AG09309 (cell line): Measurements from ENCODE around the gene MTMR11.

Experiments
- DNase-seq: peaks from one replicate; pipeline ENCODE4 v3.0.0-alpha.2; 2010; ENCODE audit warnings: low read depth
- H3K4me3 ChIP-seq: 2 replicates; pipeline ENCODE4 v1.5.1; 2011; ENCODE audit warnings: mild to moderate bottlenecking, low read depth, low read length, moderate library complexity; ENCODE audit not compliant: control insufficient read depth
- TF ChIP-seq, protein P1 (sequence below): IDR thresholded peaks from 2 replicates; pipeline ENCODE4 v1.5.1; 2011; ENCODE audit warnings: mild to moderate bottlenecking, low read depth, low read length, inconsistent platforms; ENCODE audit not compliant: insufficient read depth, control insufficient read depth; ENCODE audit errors: missing control alignments

The MTMR11 gene

GRCh38 chr1:149937759-149938158 lies 1.1 kb upstream of the MTMR11 start:
- H3K4me3 ChIP-seq: no peak overlapping the region
- TF ChIP-seq, protein P1, sequence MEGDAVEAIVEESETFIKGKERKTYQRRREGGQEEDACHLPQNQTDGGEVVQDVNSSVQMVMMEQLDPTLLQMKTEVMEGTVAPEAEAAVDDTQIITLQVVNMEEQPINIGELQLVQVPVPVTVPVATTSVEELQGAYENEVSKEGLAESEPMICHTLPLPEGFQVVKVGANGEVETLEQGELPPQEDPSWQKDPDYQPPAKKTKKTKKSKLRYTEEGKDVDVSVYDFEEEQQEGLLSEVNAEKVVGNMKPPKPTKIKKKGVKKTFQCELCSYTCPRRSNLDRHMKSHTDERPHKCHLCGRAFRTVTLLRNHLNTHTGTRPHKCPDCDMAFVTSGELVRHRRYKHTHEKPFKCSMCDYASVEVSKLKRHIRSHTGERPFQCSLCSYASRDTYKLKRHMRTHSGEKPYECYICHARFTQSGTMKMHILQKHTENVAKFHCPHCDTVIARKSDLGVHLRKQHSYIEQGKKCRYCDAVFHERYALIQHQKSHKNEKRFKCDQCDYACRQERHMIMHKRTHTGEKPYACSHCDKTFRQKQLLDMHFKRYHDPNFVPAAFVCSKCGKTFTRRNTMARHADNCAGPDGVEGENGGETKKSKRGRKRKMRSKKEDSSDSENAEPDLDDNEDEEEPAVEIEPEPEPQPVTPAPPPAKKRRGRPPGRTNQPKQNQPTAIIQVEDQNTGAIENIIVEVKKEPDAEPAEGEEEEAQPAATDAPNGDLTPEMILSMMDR: no peak
- no peak for DNase-seq

- peak overlapping the region; percentile 94 for H3K4me3 ChIP-seq
- no peak for DNase-seq
- TF ChIP-seq, protein P1: no peak
These were observed 470 bp upstream of the MTMR11 start for GRCh38 chr1:149936992-149937705.

DNA sequence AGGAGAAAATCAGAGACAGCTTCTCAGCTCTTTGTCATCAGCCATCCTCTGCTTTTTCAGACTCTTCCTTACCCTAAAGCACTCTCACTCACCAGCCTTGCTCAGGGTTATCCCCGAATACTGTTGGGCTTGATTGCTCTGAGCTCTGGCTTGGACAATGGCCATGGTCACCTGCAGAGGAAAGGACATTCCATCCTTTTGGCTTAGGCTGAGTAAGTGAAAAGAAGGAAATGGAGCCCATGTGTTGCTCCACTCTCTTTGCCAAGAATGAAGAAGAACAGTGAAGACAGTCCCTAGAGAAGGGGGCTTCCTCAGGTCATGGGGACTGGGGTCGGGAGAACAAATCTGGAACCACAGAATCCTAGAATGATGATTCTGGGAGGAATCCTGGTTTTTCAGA lies 2.3 kb downstream of the MTMR11 start:
- no peak overlapping the region for H3K4me3 ChIP-seq
- TF ChIP-seq, protein P1: no peak

DNA sequence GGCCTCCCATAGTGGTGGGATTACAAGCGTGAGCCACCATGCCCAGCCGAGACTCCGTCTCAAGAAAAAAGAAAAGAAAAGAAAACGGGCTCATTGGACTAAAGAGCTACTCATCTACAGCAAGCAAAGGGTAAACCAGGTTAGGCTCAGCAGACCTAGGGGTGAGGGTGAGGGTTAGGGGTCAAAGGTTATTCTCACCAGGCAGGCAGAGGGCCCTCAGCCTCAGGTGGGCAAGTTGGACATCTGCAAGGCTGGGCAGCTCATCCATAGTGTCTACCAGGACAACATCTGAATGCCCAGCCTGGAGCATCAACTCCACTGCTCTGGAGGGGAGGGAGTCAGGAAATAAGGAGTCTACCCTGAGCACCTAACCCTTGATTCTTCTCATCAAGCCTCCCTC lies 3.5 kb downstream of the MTMR11 start:
- DNase-seq: no peak
- TF ChIP-seq, protein P1: no peak
- H3K4me3 ChIP-seq: no peak overlapping the region

More for the DNA sequence above, 2.3 kb downstream of the MTMR11 start:
- no peak for DNase-seq

DNA sequence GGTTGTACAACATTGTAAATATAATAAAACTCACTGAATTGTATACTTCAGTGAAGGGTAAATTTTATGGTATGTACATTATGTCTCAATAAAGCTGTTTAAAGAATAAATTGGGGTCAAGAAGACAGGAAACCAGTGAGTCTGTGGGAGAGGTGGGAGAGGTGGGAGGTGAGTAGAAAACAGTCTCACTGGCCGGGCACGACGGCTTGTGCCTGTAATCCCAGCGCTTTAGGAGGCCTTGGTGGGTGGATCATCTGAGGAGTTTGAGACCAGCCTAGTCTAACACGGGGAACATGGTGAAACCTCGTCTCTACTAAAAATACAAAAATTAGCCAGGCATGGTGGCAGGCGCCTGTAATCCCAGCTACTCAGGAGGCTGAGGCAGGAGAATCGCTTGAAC lies 4.2 kb downstream of the MTMR11 start:
- DNase-seq: no peak
- no peak overlapping the region for H3K4me3 ChIP-seq
- TF ChIP-seq, protein P1: no peak

GRCh38 chr1:149931212-149931790 lies 5.4 kb downstream of the MTMR11 start:
- TF ChIP-seq, protein P1: no peak
- H3K4me3 ChIP-seq: no peak overlapping the region
- DNase-seq: no peak
